Measurements from ENCODE around the gene OTOA. TPM values are rescaled to one million over a fixed set of nuclear protein-coding genes. Genes with fewer than 3 reads are reported as not detected.

The OTOA gene
- total and polyA plus RNA-seq, 2 donors (not counting 3 experiments of a cell fraction or from before 2014, with no cell fraction given) = 0.22 TPM; not detected in 1

GRCh38 chr16:21704733-21705132, 41.0 kb downstream of the OTOA start:
- no peaks in the 10 kb centered on the region for H3K79me2 ChIP-seq (ENCODE audit: control insufficient read depth, insufficient read depth, low read length)
- FAIRE-seq = no peak
- H2AFZ ChIP-seq (ENCODE audit: low read depth, low read length) = no peak overlapping the region
- H4K20me1 ChIP-seq (replicated peaks; ENCODE audit: control insufficient read depth, extremely low read depth, insufficient read depth, low read length) = no peaks in the 10 kb centered on the region
- no peaks in the 10 kb centered on the region for H3K9me3 ChIP-seq (replicated peaks; ENCODE audit: control insufficient read depth, insufficient read depth, low read length)
- no TSS peak for BruUV-seq (replicated peaks)
- dilution Hi-C loops (cut with MboI; ENCODE audit: extremely low pct_ligation_motif_present, low sequenced_read_pairs) (no loop called here), intact Hi-C loops (cut with micrococcal nuclease) (loop anchor here (10.0 kb wide), 1 partner anchor 100 kb away; no protein-coding TSS in a partner anchor)
- DNase-seq (ENCODE audit: low read depth, low spot score) = no peak
- no peak overlapping the region for H3K4me2 ChIP-seq (ENCODE audit: insufficient read depth, low read length)
- no peaks in the 10 kb centered on the region for H3K4me1 ChIP-seq (ENCODE audit: control insufficient read depth, extremely low read depth, insufficient read depth, low read length)
- CTCF ChIA-PET = interaction anchor here (2.4 kb wide), 1 partner anchor 48 kb away, joined by 16 read pairs; no protein-coding TSS in a partner anchor
- POLR2A ChIA-PET = no interaction called here
- no peaks in the 10 kb centered on the region for H3K27me3 ChIP-seq (ENCODE audit: control insufficient read depth in 2 of 2, insufficient read depth in 2 of 2, low read length in 2 of 2)
- no peaks in the 10 kb centered on the region for H3K9me1 ChIP-seq (replicated peaks; ENCODE audit: control insufficient read depth, extremely low read depth, insufficient read depth, low read length)
- H3K27ac ChIP-seq (ENCODE audit: insufficient read depth, low read depth, low read length) = no peak overlapping the region
- no peaks in the 10 kb centered on the region for H3K36me3 ChIP-seq (ENCODE audit: control insufficient read depth in 2 of 2, extremely low read depth in 1 of 2, insufficient read depth in 2 of 2, low read length in 2 of 2)
- no peak overlapping the region for H3K9ac ChIP-seq (replicated peaks; ENCODE audit: extremely low read depth, insufficient read depth, low read length)
- no peak for TF ChIP-seq GATA2 (IDR thresholded peaks at IDR 0.05; ENCODE audit: insufficient read depth, insufficient read length, low read depth, low read length)
- TF ChIP-seq MAX (IDR thresholded peaks at IDR 0.05; ENCODE audit: insufficient read depth, insufficient read length) = no peak
- no peak for TF ChIP-seq POLR2A (IDR thresholded peaks at IDR 0.05; ENCODE audit: low read depth, low read length)
- no peak for TF ChIP-seq MYC (IDR thresholded peaks at IDR 0.05; ENCODE audit: low read depth, low read length)
- TF ChIP-seq CTCF (IDR thresholded peaks at IDR 0.05; ENCODE audit: extremely low read depth in 1 of 2, insufficient read depth in 1 of 2, low read depth in 1 of 2, low read length in 2 of 2) = no peak
- no peak for TF ChIP-seq EZH2 (IDR thresholded peaks at IDR 0.05; ENCODE audit: borderline replicate concordance, low read depth, low read length, severe bottlenecking)
- TF ChIP-seq FOS (IDR thresholded peaks at IDR 0.05; ENCODE audit: borderline replicate concordance, insufficient read depth, low read length) = no peak
- TF ChIP-seq POLR2AphosphoS5 (IDR thresholded peaks at IDR 0.05; ENCODE audit: insufficient read depth, low read depth, low read length) = no peak
- TF ChIP-seq JUN (IDR thresholded peaks at IDR 0.05; ENCODE audit: borderline replicate concordance, insufficient read depth, insufficient read length, low read depth) = no peak
- no peak overlapping the region for H3K4me3 ChIP-seq (replicated peaks in 1 of 3; ENCODE audit: insufficient read depth in 1 of 3, low read depth in 1 of 3, low read length in 3 of 3)

All from endothelial cell of umbilical vein (primary cell).